ENCODE results near the gene IDE. TPM values are rescaled to one million over a fixed set of nuclear protein-coding genes. Genes with fewer than 3 reads are reported as not detected.

Gene IDE
- total and polyA plus RNA-seq, 2 of the 13 experiments (the other 11 are each of a cell fraction or from before 2014, with no cell fraction given) = 16.1 to 52.1 TPM

- in situ Hi-C loops (cut with HindIII; ENCODE audit: extremely low pct_ligation_motif_present, low pct_unique_long_range_greater_than_20kb) (no loop called here), intact Hi-C loops (cut with micrococcal nuclease; ENCODE audit: unreplicated experiment) (no loop called here)
- no peak for TF ChIP-seq YEATS2 (CRISPR knock-in tag; IDR thresholded peaks at IDR 0.05; ENCODE audit: borderline replicate concordance)
- TF ChIP-seq NONO (IDR thresholded peaks at IDR 0.05) = no peak
- no peak for TF ChIP-seq NONO (CRISPR knock-in tag; conservative IDR thresholded peaks at IDR 0.05)
- no peak for TF ChIP-seq ZNF337 (CRISPR knock-in tag; IDR thresholded peaks at IDR 0.05; ENCODE audit: borderline replicate concordance, low read depth)
- TF ChIP-seq FOXM1 (CRISPR knock-in tag; IDR thresholded peaks at IDR 0.05) = no peak
- TF ChIP-seq ZNF672 (CRISPR knock-in tag; IDR thresholded peaks at IDR 0.05) = no peak
- no peak for TF ChIP-seq E2F2 (CRISPR knock-in tag; IDR thresholded peaks at IDR 0.05; ENCODE audit: borderline replicate concordance)
- Histone ChIP-seq H2AFZ (ENCODE audit: low read length) (no peak overlapping the region), H3K9me3 (ENCODE audit: low read length) (no peaks in the 10 kb centered on the region), H3K4me1 (ENCODE audit: insufficient read depth, low read length) (no peaks in the 10 kb centered on the region), H3K79me2 (ENCODE audit: insufficient read depth, low read length) (no peaks in the 10 kb centered on the region), H3K9ac (ENCODE audit: insufficient read depth, low read depth, low read length) (no peak overlapping the region), H3K4me3 (replicated peaks in 1 of 3; ENCODE audit: insufficient read depth in 1 of 3, low read depth in 2 of 3, low read length in 3 of 3) (no peak overlapping the region), H3K27ac (ENCODE audit: extremely low read length, insufficient read depth, low read length) (no peak overlapping the region), H4K20me1 (ENCODE audit: insufficient read depth, low read length) (no peaks in the 10 kb centered on the region), H3K4me2 (ENCODE audit: low read depth, low read length) (no peak overlapping the region), H3K36me3 (replicated peaks in 1 of 2; ENCODE audit: control insufficient read depth in 1 of 2, insufficient read depth in 2 of 2, low read length in 2 of 2) (no peaks in the 10 kb centered on the region), H3K27me3 (ENCODE audit: control insufficient read depth in 1 of 2, insufficient read depth in 2 of 2, low read length in 2 of 2) (peaks cover 0 to 26% of the 10 kb centered on the region in 2 experiments; a peak in 3 of 5 replicates)
- ATAC-seq = no peak
- no peak for FAIRE-seq
- ChIA-PET POLR2A (no interaction called here), CTCF (ENCODE audit: low intra/inter-chr PET ratio, low total read pairs) (no interaction called here)
- BruUV-seq (replicated peaks) = no TSS peak
- DNase-seq (ENCODE audit: low spot score) = no peak
- 8% methylated on average over 2 of the region's 2 CpGs for WGBS (ENCODE audit: low lambda C conversion rate)
Observed at GRCh38 chr10:92418221-92418620, 155.7 kb downstream of the IDE start.

- Histone ChIP-seq H3K36me3 (replicated peaks in 1 of 2; ENCODE audit: control insufficient read depth in 1 of 2, insufficient read depth in 2 of 2, low read length in 2 of 2) (no peaks in the 10 kb centered on the region), H3K4me2 (ENCODE audit: low read depth, low read length) (no peak overlapping the region), H3K79me2 (ENCODE audit: insufficient read depth, low read length) (no peaks in the 10 kb centered on the region), H3K27ac (ENCODE audit: extremely low read length, insufficient read depth, low read length) (no peak overlapping the region), H3K9ac (ENCODE audit: insufficient read depth, low read depth, low read length) (no peak overlapping the region), H3K4me1 (ENCODE audit: insufficient read depth, low read length) (no peaks in the 10 kb centered on the region), H4K20me1 (ENCODE audit: insufficient read depth, low read length) (no peaks in the 10 kb centered on the region), H3K9me3 (ENCODE audit: low read length) (no peaks in the 10 kb centered on the region), H3K27me3 (ENCODE audit: control insufficient read depth in 1 of 2, insufficient read depth in 2 of 2, low read length in 2 of 2) (peaks cover 0 to 2% of the 10 kb centered on the region in 2 experiments; a peak in 3 of 5 replicates), H3K4me3 (replicated peaks in 1 of 3; ENCODE audit: insufficient read depth in 1 of 3, low read depth in 2 of 3, low read length in 3 of 3) (no peak overlapping the region), H2AFZ (ENCODE audit: low read length) (no peak overlapping the region)
- in situ Hi-C loops (cut with HindIII; ENCODE audit: extremely low pct_ligation_motif_present, low pct_unique_long_range_greater_than_20kb) = no loop called here
- intact Hi-C loops (cut with micrococcal nuclease; ENCODE audit: unreplicated experiment) = no loop called here
- TF ChIP-seq ARID2 (CRISPR knock-in tag; IDR thresholded peaks at IDR 0.05; ENCODE audit: borderline replicate concordance) = no peak
- ChIA-PET CTCF (ENCODE audit: low intra/inter-chr PET ratio, low total read pairs) (no interaction called here), POLR2A (no interaction called here)
- 41% methylated on average over 4 of the region's 4 CpGs for WGBS (ENCODE audit: low lambda C conversion rate)
- FAIRE-seq (no peak), ATAC-seq (no peak), DNase-seq (ENCODE audit: low spot score) (no peak)
- BruUV-seq (replicated peaks) = no TSS peak
Observed at GRCh38 chr10:92413519-92413918, 160.4 kb downstream of the IDE start.

Data from HepG2 (cell line).